ENCODE results near the gene TRIM15.

DNA sequence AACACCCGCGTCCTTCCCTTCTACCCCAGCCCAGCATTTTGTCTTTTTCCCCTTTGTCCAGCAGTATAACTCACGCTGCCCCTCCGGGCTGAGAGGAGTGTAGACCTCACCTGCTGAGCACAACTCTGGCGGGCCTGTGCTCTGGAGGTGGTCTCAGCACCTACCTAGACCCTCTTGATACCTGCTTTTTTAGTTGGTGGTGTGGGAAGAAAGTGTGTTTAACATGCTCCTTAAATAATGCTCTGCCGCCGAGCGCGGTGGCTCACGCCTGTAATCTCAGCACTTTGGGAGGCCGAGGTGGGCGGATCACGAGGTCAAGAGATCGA, 51.3 kb downstream of the TRIM15 start:
- TF ChIP-seq EP300 (IDR thresholded peaks at IDR 0.05): no peak
- TF ChIP-seq, protein P1, sequence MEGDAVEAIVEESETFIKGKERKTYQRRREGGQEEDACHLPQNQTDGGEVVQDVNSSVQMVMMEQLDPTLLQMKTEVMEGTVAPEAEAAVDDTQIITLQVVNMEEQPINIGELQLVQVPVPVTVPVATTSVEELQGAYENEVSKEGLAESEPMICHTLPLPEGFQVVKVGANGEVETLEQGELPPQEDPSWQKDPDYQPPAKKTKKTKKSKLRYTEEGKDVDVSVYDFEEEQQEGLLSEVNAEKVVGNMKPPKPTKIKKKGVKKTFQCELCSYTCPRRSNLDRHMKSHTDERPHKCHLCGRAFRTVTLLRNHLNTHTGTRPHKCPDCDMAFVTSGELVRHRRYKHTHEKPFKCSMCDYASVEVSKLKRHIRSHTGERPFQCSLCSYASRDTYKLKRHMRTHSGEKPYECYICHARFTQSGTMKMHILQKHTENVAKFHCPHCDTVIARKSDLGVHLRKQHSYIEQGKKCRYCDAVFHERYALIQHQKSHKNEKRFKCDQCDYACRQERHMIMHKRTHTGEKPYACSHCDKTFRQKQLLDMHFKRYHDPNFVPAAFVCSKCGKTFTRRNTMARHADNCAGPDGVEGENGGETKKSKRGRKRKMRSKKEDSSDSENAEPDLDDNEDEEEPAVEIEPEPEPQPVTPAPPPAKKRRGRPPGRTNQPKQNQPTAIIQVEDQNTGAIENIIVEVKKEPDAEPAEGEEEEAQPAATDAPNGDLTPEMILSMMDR (IDR thresholded peaks at IDR 0.05): no peak

Measured in ovary (tissue), 3 donors.